HepG2 (cell line): ENCODE data around the gene IFT88. TPM values are rescaled to one million over a fixed set of nuclear protein-coding genes. Genes with fewer than 3 reads are reported as not detected.

Experiments
- IKZF1 ChIP-seq: fragments of 450-650 bp; IDR thresholded peaks from 2 replicates; pipeline ENCODE4 v1.7.1; 2016
- KDM5A ChIP-seq: fragments of 200-600 bp; sonication (generic); IDR thresholded peaks from 2 replicates; pipeline ENCODE4 v1.7.0; 2018; ENCODE audit warnings: antibody characterized with exemption, mild to moderate bottlenecking, low read length, borderline replicate concordance
- MAFK ChIP-seq, 2 experiments: IDR thresholded peaks in 1 of 2; conservative IDR thresholded peaks in 1 of 2; 2 replicates each; pipeline ENCODE4 v1.6.1; 2011; ENCODE audit warnings: improper control_type of control experiment in 2 of 2, low read length in 2 of 2
- MTF1 ChIP-seq: sonication (generic); formaldehyde crosslinking; IDR thresholded peaks from 2 replicates; pipeline ENCODE4 v1.5.0; 2020; ENCODE audit warnings: missing genetic modification reagents
- NPAS2 ChIP-seq: sonication (generic); formaldehyde crosslinking; IDR thresholded peaks from 2 replicates; pipeline ENCODE4 v1.8.0; 2022; ENCODE audit warnings: mild to moderate bottlenecking, missing genetic modification reagents, borderline replicate concordance
- NR2F2 ChIP-seq: IDR thresholded peaks from 2 replicates; pipeline ENCODE4 v1.6.1; 2012; ENCODE audit warnings: low read depth, inconsistent platforms, borderline replicate concordance
- PHF5A ChIP-seq: IDR thresholded peaks from one replicate; pipeline ENCODE4 v1.6.1; 2018; ENCODE audit warnings: low read depth, missing genetic modification reagents; ENCODE audit not compliant: unreplicated experiment
- POLR2A ChIP-seq, 2 experiments: IDR thresholded peaks; 2 replicates each; pipeline ENCODE4 v1.6.1; 2011; ENCODE audit warnings: low read depth in 2 of 2, low read length in 2 of 2, mild to moderate bottlenecking in 1 of 2, moderate library complexity in 1 of 2; ENCODE audit not compliant: insufficient read depth in 1 of 2
- RBM39 ChIP-seq: fragments of 200-400 bp; formaldehyde crosslinking; IDR thresholded peaks from one replicate; pipeline ENCODE4 v1.6.1; 2018; ENCODE audit warnings: antibody characterized with exemption, mild to moderate bottlenecking, low read depth, low read length; ENCODE audit not compliant: poor library complexity, severe bottlenecking
- SALL2 ChIP-seq: sonication (generic); formaldehyde crosslinking; IDR thresholded peaks from 2 replicates; pipeline ENCODE4 v1.8.1; 2023; ENCODE audit warnings: mild to moderate bottlenecking, missing genetic modification reagents, inconsistent platforms
- TAF1 ChIP-seq: sonication (generic); formaldehyde crosslinking; IDR thresholded peaks from 2 replicates; pipeline ENCODE4 v1.4.0; 2020; ENCODE audit warnings: missing genetic modification reagents
- TP53 ChIP-seq: sonication (generic); formaldehyde crosslinking; conservative IDR thresholded peaks from 2 replicates; pipeline ENCODE4 v1.4.0; 2020; ENCODE audit warnings: missing genetic modification reagents
- ZBTB21 ChIP-seq: sonication (generic); formaldehyde crosslinking; IDR thresholded peaks from 2 replicates; pipeline ENCODE4 v1.4.0; 2020; ENCODE audit warnings: missing genetic modification reagents
- ZNF232 ChIP-seq: sonication (generic); formaldehyde crosslinking; IDR thresholded peaks from 2 replicates; pipeline ENCODE4 v1.4.0; 2020; ENCODE audit warnings: missing genetic modification reagents, borderline replicate concordance
- ZNF282 ChIP-seq: fragments of 450-650 bp; IDR thresholded peaks from 2 replicates; pipeline ENCODE4 v1.6.1; 2018; ENCODE audit not compliant: partially characterized antibody
- ZNF432 ChIP-seq: sonication (generic); formaldehyde crosslinking; IDR thresholded peaks from 2 replicates; pipeline ENCODE4 v1.5.0; 2020; ENCODE audit warnings: missing genetic modification reagents, mild to moderate bottlenecking, borderline replicate concordance
- ZNF451 ChIP-seq: sonication (generic); formaldehyde crosslinking; IDR thresholded peaks from 2 replicates; pipeline ENCODE4 v1.5.0; 2020; ENCODE audit warnings: mild to moderate bottlenecking, missing genetic modification reagents
- ZNF557 ChIP-seq: sonication (generic); formaldehyde crosslinking; IDR thresholded peaks from 2 replicates; pipeline ENCODE4 v1.4.0; 2020; ENCODE audit warnings: missing genetic modification reagents
- ZNF777 ChIP-seq: sonication (generic); formaldehyde crosslinking; IDR thresholded peaks from 2 replicates; pipeline ENCODE4 v1.4.0; 2020; ENCODE audit warnings: missing genetic modification reagents
- polyA plus RNA-seq, 8 experiments: library from polyadenylated mRNA; depleted of rRNA in 3 of 8; stranded (reverse) in 7 of 8; unstranded in 1 of 8; fragments of >200 nt; fragmentation: Illumina TruSeq in 4 of 8; extraction: Trizol in 4 of 8; gene quantifications; 2 replicates each; pipeline versions ENCODE4 v1.2.1 to v1.2.3, GENCODE V29; 2011 to 2016; ENCODE audit warnings: low read depth in 4 of 8, missing spikeins in 1 of 8, mixed read lengths in 1 of 8; ENCODE audit not compliant: insufficient read depth in 1 of 8
- total RNA-seq, 5 experiments: library from RNA; depleted of rRNA; stranded (reverse); fragments of >200 nt; fragmentation: Illumina TruSeq; extraction: Trizol; gene quantifications; 2 replicates each; pipeline ENCODE4 v1.2.3, GENCODE V29; 2016; ENCODE audit warnings: low read depth in 1 of 5
- TF ChIP-seq, protein P1 (sequence below): sonication (generic); formaldehyde crosslinking; conservative IDR thresholded peaks from 2 replicates; pipeline ENCODE4 v1.4.0; 2020; ENCODE audit warnings: missing genetic modification reagents
- TF ChIP-seq, protein P2 (sequence below): IDR thresholded peaks from 2 replicates; pipeline ENCODE4 v1.6.1; 2016; ENCODE audit warnings: control low read depth
- TF ChIP-seq, protein P3 (sequence below): IDR thresholded peaks from 2 replicates; pipeline ENCODE4 v1.6.1; 2016; ENCODE audit warnings: missing compliant biosample characterization, missing genetic modification reagents, borderline replicate concordance

Gene IFT88
- total and polyA plus RNA-seq, 2 of the 13 experiments (the other 11 are each of a cell fraction or from before 2014, with no cell fraction given) = 8.4 to 19.9 TPM

DNA sequence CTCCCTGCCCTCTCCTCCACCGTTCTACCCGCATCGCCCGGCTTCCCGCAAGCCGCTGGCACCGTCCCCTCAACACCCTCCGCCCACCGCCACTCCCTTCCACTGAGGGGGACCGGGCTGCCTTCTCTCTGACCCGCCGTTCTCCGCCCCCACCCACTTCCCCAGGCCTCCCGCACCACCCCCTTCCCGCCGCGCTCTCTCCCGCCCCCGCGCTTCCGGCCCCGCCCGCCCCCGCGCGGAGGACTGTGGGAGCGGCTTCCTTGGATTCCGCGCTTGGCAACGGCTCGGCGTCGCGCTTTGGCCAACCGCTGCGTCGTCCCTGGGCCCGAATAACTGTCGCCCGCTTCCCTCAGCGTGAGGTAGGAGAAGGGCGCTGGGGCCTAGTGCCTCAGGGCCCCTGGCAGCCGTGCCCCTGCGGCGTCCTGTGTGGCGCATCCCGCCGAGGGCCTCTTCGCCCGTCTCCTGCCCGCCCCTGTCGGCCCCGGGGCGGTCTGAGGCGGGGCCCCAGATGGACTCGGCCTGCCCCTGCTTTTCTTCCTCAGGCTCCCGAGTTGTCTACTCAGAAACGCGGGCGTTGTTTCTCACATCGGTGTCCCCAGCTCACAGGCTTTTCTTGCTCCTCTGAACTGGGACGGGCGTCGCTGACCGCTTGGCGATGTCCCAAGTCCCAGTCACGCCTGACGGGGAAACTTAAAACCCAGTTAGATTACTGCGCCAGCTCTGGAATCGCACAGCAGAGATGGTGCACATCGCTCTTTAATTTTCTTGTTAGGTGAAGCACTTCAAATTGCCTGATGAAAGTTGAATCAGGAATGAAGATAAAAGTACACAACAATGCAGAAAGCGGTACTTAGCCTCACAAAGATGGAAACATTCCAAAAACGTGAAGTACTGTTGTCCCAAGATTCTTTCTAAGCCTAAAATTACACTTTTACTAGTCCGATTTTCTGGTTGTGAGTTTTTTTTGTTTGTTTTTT, at the start of gene IFT88 (continued):
- peak; percentile 78 for TF ChIP-seq RBM39
- peak; percentile 59 to 84; a peak in 3 of 4 replicates for TF ChIP-seq POLR2A (IDR thresholded peaks at IDR 0.05; ENCODE audit: insufficient read depth in 1 of 2, low read depth in 2 of 2, low read length in 2 of 2)
- TF ChIP-seq, protein P1, sequence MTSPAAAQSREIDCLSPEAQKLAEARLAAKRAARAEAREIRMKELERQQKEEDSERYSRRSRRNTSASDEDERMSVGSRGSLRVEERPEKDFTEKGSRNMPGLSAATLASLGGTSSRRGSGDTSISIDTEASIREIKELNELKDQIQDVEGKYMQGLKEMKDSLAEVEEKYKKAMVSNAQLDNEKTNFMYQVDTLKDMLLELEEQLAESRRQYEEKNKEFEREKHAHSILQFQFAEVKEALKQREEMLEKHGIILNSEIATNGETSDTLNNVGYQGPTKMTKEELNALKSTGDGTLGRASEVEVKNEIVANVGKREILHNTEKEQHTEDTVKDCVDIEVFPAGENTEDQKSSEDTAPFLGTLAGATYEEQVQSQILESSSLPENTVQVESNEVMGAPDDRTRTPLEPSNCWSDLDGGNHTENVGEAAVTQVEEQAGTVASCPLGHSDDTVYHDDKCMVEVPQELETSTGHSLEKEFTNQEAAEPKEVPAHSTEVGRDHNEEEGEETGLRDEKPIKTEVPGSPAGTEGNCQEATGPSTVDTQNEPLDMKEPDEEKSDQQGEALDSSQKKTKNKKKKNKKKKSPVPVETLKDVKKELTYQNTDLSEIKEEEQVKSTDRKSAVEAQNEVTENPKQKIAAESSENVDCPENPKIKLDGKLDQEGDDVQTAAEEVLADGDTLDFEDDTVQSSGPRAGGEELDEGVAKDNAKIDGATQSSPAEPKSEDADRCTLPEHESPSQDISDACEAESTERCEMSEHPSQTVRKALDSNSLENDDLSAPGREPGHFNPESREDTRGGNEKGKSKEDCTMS = no peak
- 0 out of 2 replicates have a peak, but pooled peaks have one; percentile 48 for TF ChIP-seq TP53 (CRISPR knock-in tag)
- peak; percentile 74; the same call in 1 of the 2 replicates for TF ChIP-seq TAF1 (CRISPR knock-in tag)
- TF ChIP-seq, protein P2, sequence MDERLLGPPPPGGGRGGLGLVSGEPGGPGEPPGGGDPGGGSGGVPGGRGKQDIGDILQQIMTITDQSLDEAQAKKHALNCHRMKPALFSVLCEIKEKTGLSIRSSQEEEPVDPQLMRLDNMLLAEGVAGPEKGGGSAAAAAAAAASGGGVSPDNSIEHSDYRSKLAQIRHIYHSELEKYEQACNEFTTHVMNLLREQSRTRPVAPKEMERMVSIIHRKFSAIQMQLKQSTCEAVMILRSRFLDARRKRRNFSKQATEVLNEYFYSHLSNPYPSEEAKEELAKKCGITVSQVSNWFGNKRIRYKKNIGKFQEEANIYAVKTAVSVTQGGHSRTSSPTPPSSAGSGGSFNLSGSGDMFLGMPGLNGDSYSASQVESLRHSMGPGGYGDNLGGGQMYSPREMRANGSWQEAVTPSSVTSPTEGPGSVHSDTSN (CRISPR knock-in tag) = no peak
- TF ChIP-seq ZNF432 (CRISPR knock-in tag) = no peak
- TF ChIP-seq ZNF777 (CRISPR knock-in tag) = peak; percentile 57; the same call in 1 of the 2 replicates
- no peak for TF ChIP-seq MTF1 (CRISPR knock-in tag)
- no peak for TF ChIP-seq ZNF557 (CRISPR knock-in tag)
- TF ChIP-seq ZBTB21 = no peak
- TF ChIP-seq IKZF1 = no peak
- TF ChIP-seq PHF5A (CRISPR knock-in tag) = no peak
- TF ChIP-seq KDM5A = peak; percentile 69; the same call in 1 of the 2 replicates
- no peak for TF ChIP-seq MAFK (conservative IDR thresholded peaks at IDR 0.05 in 1 of 2, IDR thresholded peaks at IDR 0.05 in 1 of 2; ENCODE audit: low read length in 2 of 2)
- no peak for TF ChIP-seq NR2F2
- TF ChIP-seq, protein P3, sequence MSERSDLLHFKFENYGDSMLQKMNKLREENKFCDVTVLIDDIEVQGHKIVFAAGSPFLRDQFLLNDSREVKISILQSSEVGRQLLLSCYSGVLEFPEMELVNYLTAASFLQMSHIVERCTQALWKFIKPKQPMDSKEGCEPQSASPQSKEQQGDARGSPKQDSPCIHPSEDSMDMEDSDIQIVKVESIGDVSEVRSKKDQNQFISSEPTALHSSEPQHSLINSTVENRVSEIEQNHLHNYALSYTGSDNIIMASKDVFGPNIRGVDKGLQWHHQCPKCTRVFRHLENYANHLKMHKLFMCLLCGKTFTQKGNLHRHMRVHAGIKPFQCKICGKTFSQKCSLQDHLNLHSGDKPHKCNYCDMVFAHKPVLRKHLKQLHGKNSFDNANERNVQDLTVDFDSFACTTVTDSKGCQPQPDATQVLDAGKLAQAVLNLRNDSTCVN (CRISPR knock-in tag) = no peak; the same call in 1 of the 2 replicates
- no peak; the same call in 1 of the 2 replicates for TF ChIP-seq SALL2 (CRISPR knock-in tag)
- no peak for TF ChIP-seq ZNF232 (CRISPR knock-in tag)
- no peak for TF ChIP-seq NPAS2 (CRISPR knock-in tag)
- no peak for TF ChIP-seq ZNF451 (CRISPR knock-in tag)
- no peak for TF ChIP-seq ZNF282
